ENCODE measurements around the gene NCR3LG1.

DNA sequence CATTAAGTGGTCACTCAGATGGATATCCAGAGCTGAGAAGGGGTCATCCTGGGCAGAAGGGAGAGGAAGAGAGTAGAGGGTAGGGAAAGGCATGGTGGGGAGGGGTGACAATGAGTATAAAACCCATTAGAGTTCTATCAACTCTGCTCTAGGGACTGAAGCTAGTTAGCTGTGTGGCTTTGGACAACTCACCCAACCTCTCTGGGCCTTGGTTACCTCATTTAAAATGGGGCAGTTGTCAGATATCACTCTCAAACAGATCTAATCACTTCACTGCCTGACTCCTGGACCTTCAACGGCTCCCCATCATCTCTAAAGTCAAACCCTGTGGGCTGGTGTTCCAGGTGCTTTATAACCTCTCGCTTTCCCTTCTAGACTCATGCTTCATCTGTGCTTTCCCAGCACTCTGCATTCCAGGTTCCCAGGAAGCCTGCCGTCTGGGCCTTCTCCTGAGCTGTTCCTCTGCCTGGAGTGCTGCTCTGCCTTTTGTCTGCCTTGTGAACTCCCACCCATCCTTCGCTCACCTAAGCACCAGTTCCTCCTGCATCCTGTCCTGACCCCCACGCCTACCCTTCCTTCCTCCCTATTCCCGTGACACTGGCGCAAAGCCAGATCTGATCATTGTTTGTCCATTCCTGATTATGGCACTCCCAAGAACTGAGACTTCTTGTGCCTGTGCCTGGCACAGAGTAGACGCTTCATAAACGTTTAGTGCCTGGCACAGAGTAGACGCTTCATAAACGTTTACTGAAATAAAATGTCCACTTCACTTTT is 59.2 kb downstream of the NCR3LG1 start:
- TF ChIP-seq, protein P1, sequence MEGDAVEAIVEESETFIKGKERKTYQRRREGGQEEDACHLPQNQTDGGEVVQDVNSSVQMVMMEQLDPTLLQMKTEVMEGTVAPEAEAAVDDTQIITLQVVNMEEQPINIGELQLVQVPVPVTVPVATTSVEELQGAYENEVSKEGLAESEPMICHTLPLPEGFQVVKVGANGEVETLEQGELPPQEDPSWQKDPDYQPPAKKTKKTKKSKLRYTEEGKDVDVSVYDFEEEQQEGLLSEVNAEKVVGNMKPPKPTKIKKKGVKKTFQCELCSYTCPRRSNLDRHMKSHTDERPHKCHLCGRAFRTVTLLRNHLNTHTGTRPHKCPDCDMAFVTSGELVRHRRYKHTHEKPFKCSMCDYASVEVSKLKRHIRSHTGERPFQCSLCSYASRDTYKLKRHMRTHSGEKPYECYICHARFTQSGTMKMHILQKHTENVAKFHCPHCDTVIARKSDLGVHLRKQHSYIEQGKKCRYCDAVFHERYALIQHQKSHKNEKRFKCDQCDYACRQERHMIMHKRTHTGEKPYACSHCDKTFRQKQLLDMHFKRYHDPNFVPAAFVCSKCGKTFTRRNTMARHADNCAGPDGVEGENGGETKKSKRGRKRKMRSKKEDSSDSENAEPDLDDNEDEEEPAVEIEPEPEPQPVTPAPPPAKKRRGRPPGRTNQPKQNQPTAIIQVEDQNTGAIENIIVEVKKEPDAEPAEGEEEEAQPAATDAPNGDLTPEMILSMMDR (IDR thresholded peaks at IDR 0.05), result no peak
- TF ChIP-seq POLR2AphosphoS5 (IDR thresholded peaks at IDR 0.05), result peak; percentile 22 to 87 (median 83)
